Hepatocyte (in vitro differentiated cells): ENCODE data around the gene PIN1.

ENCODE experiments used
- EZH2 ChIP-seq: fragments of 200-600 bp; sonication (generic); IDR thresholded peaks from 2 replicates; pipeline ENCODE4 v1.6.1; 2016; ENCODE audit warnings: antibody characterized with exemption, mild to moderate bottlenecking, borderline replicate concordance
- EZH2phosphoT487 ChIP-seq: fragments of 200-600 bp; sonication (generic); IDR thresholded peaks from one replicate; pipeline ENCODE4 v1.6.1; 2018; ENCODE audit warnings: antibody characterized with exemption, mild to moderate bottlenecking, low read depth, moderate library complexity; ENCODE audit not compliant: unreplicated experiment, severe bottlenecking
- TF ChIP-seq, protein P1 (sequence below): fragments of 200-600 bp; sonication (generic); IDR thresholded peaks from 2 replicates; pipeline ENCODE4 v1.5.1; 2016; ENCODE audit warnings: antibody characterized with exemption, mild to moderate bottlenecking; ENCODE audit not compliant: poor library complexity

DNA sequence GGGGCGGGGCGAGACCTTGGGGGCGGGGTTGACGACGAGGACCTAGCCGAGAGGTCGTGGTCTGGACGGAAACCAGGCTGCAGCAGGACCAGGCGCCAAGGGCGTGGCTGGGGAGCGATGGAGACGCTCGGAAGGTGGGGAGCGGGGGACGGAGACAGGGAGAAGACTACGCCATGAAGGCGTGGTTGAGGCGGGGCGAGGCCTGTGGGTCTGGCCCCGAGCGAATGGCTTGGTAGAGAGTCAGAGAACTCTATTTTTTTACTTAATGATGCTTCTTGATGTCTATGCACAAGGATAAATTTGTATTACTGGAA is 15.6 kb upstream of the PIN1 start:
- TF ChIP-seq, protein P1, sequence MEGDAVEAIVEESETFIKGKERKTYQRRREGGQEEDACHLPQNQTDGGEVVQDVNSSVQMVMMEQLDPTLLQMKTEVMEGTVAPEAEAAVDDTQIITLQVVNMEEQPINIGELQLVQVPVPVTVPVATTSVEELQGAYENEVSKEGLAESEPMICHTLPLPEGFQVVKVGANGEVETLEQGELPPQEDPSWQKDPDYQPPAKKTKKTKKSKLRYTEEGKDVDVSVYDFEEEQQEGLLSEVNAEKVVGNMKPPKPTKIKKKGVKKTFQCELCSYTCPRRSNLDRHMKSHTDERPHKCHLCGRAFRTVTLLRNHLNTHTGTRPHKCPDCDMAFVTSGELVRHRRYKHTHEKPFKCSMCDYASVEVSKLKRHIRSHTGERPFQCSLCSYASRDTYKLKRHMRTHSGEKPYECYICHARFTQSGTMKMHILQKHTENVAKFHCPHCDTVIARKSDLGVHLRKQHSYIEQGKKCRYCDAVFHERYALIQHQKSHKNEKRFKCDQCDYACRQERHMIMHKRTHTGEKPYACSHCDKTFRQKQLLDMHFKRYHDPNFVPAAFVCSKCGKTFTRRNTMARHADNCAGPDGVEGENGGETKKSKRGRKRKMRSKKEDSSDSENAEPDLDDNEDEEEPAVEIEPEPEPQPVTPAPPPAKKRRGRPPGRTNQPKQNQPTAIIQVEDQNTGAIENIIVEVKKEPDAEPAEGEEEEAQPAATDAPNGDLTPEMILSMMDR: no peak
- TF ChIP-seq EZH2 (no peak), EZH2phosphoT487 (no peak)
